Cardiac muscle cell (in vitro differentiated cells and primary cell): ENCODE measurements around the gene LHFPL4. TPM values are rescaled to one million over a fixed set of nuclear protein-coding genes. Genes with fewer than 3 reads are reported as not detected.

ENCODE experiments used
- DNase-seq, 2 donors: peaks; one replicate each; pipeline versions ENCODE4 v3.0.0 to v3.0.0-alpha.2; 2010 to 2017; ENCODE audit warnings: low read depth in 1 of 2, low spot score in 1 of 2
- H3K27ac ChIP-seq: fragments of 200-600 bp; sonication (generic); 2 replicates; pipeline ENCODE4 v1.5.1; 2016
- H3K27me3 ChIP-seq: fragments of 200-600 bp; sonication (generic); 2 replicates; pipeline ENCODE4 v1.6.0; 2016; ENCODE audit warnings: control low read depth
- H3K36me3 ChIP-seq: fragments of 200-600 bp; sonication (generic); 2 replicates; pipeline ENCODE4 v1.5.1; 2016; ENCODE audit warnings: control low read depth
- H3K4me1 ChIP-seq: fragments of 200-600 bp; sonication (generic); 2 replicates; pipeline ENCODE4 v1.8.1; 2017; ENCODE audit warnings: low read depth, mild to moderate bottlenecking, mixed run types
- H3K4me3 ChIP-seq: fragments of 200-600 bp; sonication (generic); 2 replicates; pipeline ENCODE4 v1.5.1; 2016; ENCODE audit warnings: mild to moderate bottlenecking
- H3K9me3 ChIP-seq: fragments of 200-600 bp; sonication (generic); 2 replicates; pipeline ENCODE4 v1.5.1; 2017; ENCODE audit warnings: low read depth, mild to moderate bottlenecking, control low read depth
- polyA plus RNA-seq: library from polyadenylated mRNA; unstranded; fragments of >200 nt; fragmentation: Nextera tagmentation; extraction: Ambion mirVana; gene quantifications from 2 replicates; pipeline ENCODE4 v1.2.1, GENCODE V29; 2016
- total RNA-seq: library from RNA; depleted of rRNA; stranded (reverse); fragments of >200 nt; gene quantifications from 2 replicates; pipeline ENCODE4 v1.2.3, GENCODE V29; 2016
- TF ChIP-seq, protein P1 (sequence below): IDR thresholded peaks from 2 replicates; pipeline ENCODE4 v1.5.1; 2012; ENCODE audit warnings: low read depth, mild to moderate bottlenecking, low read length

LHFPL4 gene
- total and polyA plus RNA-seq, 2 experiments from 2014 or later, result 0.24 TPM; not detected in 1

GRCh38 chr3:9467451-9467850, 86.2 kb downstream of the LHFPL4 start:
- H3K4me3 ChIP-seq, result no peak overlapping the region
- peaks cover 93% of the 10 kb centered on the region for H3K36me3 ChIP-seq
- H3K27me3 ChIP-seq, result no peaks in the 10 kb centered on the region
- H3K9me3 ChIP-seq, result no peaks in the 10 kb centered on the region
- TF ChIP-seq, protein P1, sequence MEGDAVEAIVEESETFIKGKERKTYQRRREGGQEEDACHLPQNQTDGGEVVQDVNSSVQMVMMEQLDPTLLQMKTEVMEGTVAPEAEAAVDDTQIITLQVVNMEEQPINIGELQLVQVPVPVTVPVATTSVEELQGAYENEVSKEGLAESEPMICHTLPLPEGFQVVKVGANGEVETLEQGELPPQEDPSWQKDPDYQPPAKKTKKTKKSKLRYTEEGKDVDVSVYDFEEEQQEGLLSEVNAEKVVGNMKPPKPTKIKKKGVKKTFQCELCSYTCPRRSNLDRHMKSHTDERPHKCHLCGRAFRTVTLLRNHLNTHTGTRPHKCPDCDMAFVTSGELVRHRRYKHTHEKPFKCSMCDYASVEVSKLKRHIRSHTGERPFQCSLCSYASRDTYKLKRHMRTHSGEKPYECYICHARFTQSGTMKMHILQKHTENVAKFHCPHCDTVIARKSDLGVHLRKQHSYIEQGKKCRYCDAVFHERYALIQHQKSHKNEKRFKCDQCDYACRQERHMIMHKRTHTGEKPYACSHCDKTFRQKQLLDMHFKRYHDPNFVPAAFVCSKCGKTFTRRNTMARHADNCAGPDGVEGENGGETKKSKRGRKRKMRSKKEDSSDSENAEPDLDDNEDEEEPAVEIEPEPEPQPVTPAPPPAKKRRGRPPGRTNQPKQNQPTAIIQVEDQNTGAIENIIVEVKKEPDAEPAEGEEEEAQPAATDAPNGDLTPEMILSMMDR, result no peak
- peak overlapping the region; percentile 48 for H3K27ac ChIP-seq
- no peaks in the 10 kb centered on the region for H3K4me1 ChIP-seq
- DNase-seq, result no peak

GRCh38 chr3:9455596-9456131, 98.0 kb downstream of the LHFPL4 start:
- H3K27me3 ChIP-seq, result no peaks in the 10 kb centered on the region
- no peak for DNase-seq
- no peak overlapping the region for H3K27ac ChIP-seq
- H3K36me3 ChIP-seq, result peaks cover 72% of the 10 kb centered on the region
- H3K4me1 ChIP-seq, result no peaks in the 10 kb centered on the region
- H3K9me3 ChIP-seq, result no peaks in the 10 kb centered on the region
- TF ChIP-seq, protein P1, result no peak
- H3K4me3 ChIP-seq, result no peak overlapping the region

- peaks cover 89% of the 10 kb centered on the region for H3K36me3 ChIP-seq
- no peak overlapping the region for H3K4me3 ChIP-seq
- H3K27ac ChIP-seq, result no peak overlapping the region
- TF ChIP-seq, protein P1, result no peak
- no peaks in the 10 kb centered on the region for H3K27me3 ChIP-seq
- no peaks in the 10 kb centered on the region for H3K4me1 ChIP-seq
- DNase-seq, result peak in 1 of 2 donors; percentile 15
- no peaks in the 10 kb centered on the region for H3K9me3 ChIP-seq
Measured at GRCh38 chr3:9452417-9452816, 101.2 kb downstream of the LHFPL4 start.

DNA sequence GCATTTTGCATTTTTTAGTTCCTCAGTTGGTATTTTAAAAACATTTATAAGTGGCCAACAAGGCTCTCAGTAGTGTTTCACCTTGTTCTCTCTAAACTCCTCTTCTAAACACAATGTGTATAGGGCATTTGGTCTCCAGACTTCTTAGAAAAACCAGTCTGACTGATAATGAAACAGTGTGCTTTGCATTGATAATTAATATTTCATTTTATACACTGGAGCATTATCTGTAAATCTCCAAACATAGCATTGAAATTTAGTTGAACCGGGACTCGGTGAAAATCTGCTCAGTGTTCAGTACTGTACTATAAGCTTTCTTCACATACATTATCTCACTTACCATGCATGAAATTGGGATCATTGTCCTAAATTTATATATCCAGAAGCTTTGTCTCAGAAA, 102.6 kb downstream of the LHFPL4 start:
- peaks cover 93% of the 10 kb centered on the region for H3K36me3 ChIP-seq
- H3K9me3 ChIP-seq, result no peaks in the 10 kb centered on the region
- no peak overlapping the region for H3K27ac ChIP-seq
- no peaks in the 10 kb centered on the region for H3K27me3 ChIP-seq
- no peak overlapping the region for H3K4me3 ChIP-seq
- TF ChIP-seq, protein P1, result no peak
- no peak for DNase-seq
- H3K4me1 ChIP-seq, result no peaks in the 10 kb centered on the region

DNA sequence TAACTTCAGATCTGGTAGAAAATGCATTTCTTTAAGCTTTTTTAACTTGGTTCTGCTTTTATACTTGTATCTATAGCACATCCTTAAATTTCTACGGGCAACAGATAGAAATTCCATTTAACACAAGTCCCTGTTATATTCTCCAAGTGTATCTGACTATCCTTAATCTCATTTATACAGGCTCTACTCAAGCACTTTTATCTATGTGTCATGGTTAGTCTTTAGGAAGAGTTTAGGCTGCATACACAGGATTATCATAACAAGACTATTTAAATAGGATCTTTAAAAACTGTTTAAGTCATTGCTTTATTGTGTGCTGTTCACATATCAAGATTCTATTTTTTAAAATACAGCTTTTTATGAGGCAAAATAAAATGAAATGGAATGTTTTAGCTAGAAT, 103.5 kb downstream of the LHFPL4 start:
- no peak overlapping the region for H3K4me3 ChIP-seq
- H3K9me3 ChIP-seq, result no peaks in the 10 kb centered on the region
- H3K36me3 ChIP-seq, result peaks cover 88% of the 10 kb centered on the region
- no peaks in the 10 kb centered on the region for H3K27me3 ChIP-seq
- TF ChIP-seq, protein P1, result no peak
- H3K4me1 ChIP-seq, result no peaks in the 10 kb centered on the region
- DNase-seq, result no peak
- no peak overlapping the region for H3K27ac ChIP-seq
